SU-DHL-6 (cell line): ENCODE measurements around the gene DDI1.

Experiments
- H2AFZ ChIP-seq: fragments of 200-600 bp; sonication (generic); 2 replicates; pipeline ENCODE4 v1.6.1; 2014; ENCODE audit warnings: low read depth, mild to moderate bottlenecking, moderate library complexity, mixed read lengths, antibody characterized with exemption, low read length; ENCODE audit not compliant: severe bottlenecking
- H3F3A ChIP-seq: fragments of 200-600 bp; shearing (Covaris generic); 2 replicates; pipeline ENCODE4 v1.6.0; 2016; ENCODE audit warnings: antibody characterized with exemption, mild to moderate bottlenecking; ENCODE audit not compliant: insufficient read depth
- H3K27ac ChIP-seq: fragments of 200-600 bp; sonication (generic); 2 replicates; pipeline ENCODE4 v1.5.1; 2016; ENCODE audit warnings: low read depth, mild to moderate bottlenecking, low read length, moderate library complexity, mixed read lengths
- H3K27me3 ChIP-seq: fragments of 200-600 bp; sonication (generic), shearing (Covaris generic); 2 replicates; pipeline ENCODE4 v1.6.0; 2014; ENCODE audit warnings: mild to moderate bottlenecking, low read length
- H3K36me3 ChIP-seq: fragments of 200-600 bp; sonication (generic); 2 replicates; pipeline ENCODE4 v1.6.1; 2014; ENCODE audit warnings: mild to moderate bottlenecking, low read length, mixed read lengths
- H3K4me2 ChIP-seq: fragments of 300-600, 200-600 bp; shearing (Covaris generic), sonication (generic); 2 replicates; pipeline ENCODE4 v1.6.0; 2014; ENCODE audit warnings: low read length, low read depth, mild to moderate bottlenecking; ENCODE audit not compliant: poor library complexity, severe bottlenecking
- H3K4me3 ChIP-seq: fragments of 200-600 bp; sonication (generic); 2 replicates; pipeline ENCODE4 v1.5.1; 2014; ENCODE audit warnings: antibody characterized with exemption, low read length, mild to moderate bottlenecking, mixed read lengths; ENCODE audit not compliant: insufficient read depth, poor library complexity, severe bottlenecking
- H3K79me2 ChIP-seq: fragments of 200-600 bp; sonication (generic); 2 replicates; pipeline ENCODE4 v1.6.1; 2014; ENCODE audit warnings: mild to moderate bottlenecking, low read length, moderate library complexity; ENCODE audit not compliant: insufficient read depth
- H3K9ac ChIP-seq: fragments of 200-600 bp; sonication (generic); 2 replicates; pipeline ENCODE4 v1.7.0; 2014; ENCODE audit warnings: mild to moderate bottlenecking, low read length
- H3K9me2 ChIP-seq: fragments of 200-600 bp; sonication (generic); replicated peaks from 2 replicates; pipeline ENCODE4 v1.6.1; 2014; ENCODE audit warnings: low read length; ENCODE audit not compliant: insufficient read depth
- H3K9me3 ChIP-seq: fragments of 200-600 bp; sonication (generic); 2 replicates; pipeline ENCODE4 v1.6.1; 2014; ENCODE audit warnings: low read length, mixed read lengths; ENCODE audit not compliant: insufficient read depth
- H4K20me1 ChIP-seq: fragments of 200-600 bp; sonication (generic); 2 replicates; pipeline ENCODE4 v1.6.1; 2014; ENCODE audit warnings: low read depth, mild to moderate bottlenecking, antibody characterized with exemption, low read length, moderate library complexity, mixed read lengths
- CTCF ChIP-seq: fragments of 200-600 bp; sonication (generic); IDR thresholded peaks from one replicate; pipeline ENCODE4 v1.5.1; 2017; ENCODE audit warnings: antibody characterized with exemption, mild to moderate bottlenecking, low read length, moderate library complexity; ENCODE audit not compliant: insufficient read depth, poor library complexity, severe bottlenecking
- EZH2phosphoT487 ChIP-seq: fragments of 200-600 bp; sonication (generic), shearing (Covaris generic); conservative IDR thresholded peaks from 2 replicates; pipeline ENCODE4 v1.6.1; 2018; ENCODE audit warnings: mild to moderate bottlenecking, antibody characterized with exemption, low read length, moderate library complexity, mixed read lengths

The DDI1 gene

GRCh38 chr11:103995896-103996295 is 40.5 kb upstream of the DDI1 start:
- peaks cover 9% of the 10 kb centered on the region; the same call in 1 of the 2 replicates for H3K36me3 ChIP-seq
- no peaks in the 10 kb centered on the region for H4K20me1 ChIP-seq
- H2AFZ ChIP-seq, result no peak overlapping the region
- H3K27me3 ChIP-seq, result no peaks in the 10 kb centered on the region
- no peaks in the 10 kb centered on the region for H3K79me2 ChIP-seq
- H3K4me2 ChIP-seq, result no peak overlapping the region
- H3K9me2 ChIP-seq, result no peaks in the 10 kb centered on the region
- no peak overlapping the region for H3K27ac ChIP-seq
- H3K9me3 ChIP-seq, result no peaks in the 10 kb centered on the region
- H3K4me3 ChIP-seq, result no peak overlapping the region
- no peak for TF ChIP-seq EZH2phosphoT487
- TF ChIP-seq CTCF, result no peak
- no peak overlapping the region for H3K9ac ChIP-seq
- no peaks in the 10 kb centered on the region for H3F3A ChIP-seq

- H3K4me3 ChIP-seq, result no peak overlapping the region
- no peak overlapping the region for H2AFZ ChIP-seq
- H3K36me3 ChIP-seq, result peaks cover 9% of the 10 kb centered on the region; the same call in 1 of the 2 replicates
- no peaks in the 10 kb centered on the region for H3F3A ChIP-seq
- no peak overlapping the region for H3K4me2 ChIP-seq
- H3K9me3 ChIP-seq, result no peaks in the 10 kb centered on the region
- H3K79me2 ChIP-seq, result no peaks in the 10 kb centered on the region
- H3K9me2 ChIP-seq, result no peaks in the 10 kb centered on the region
- no peak for TF ChIP-seq CTCF
- no peak for TF ChIP-seq EZH2phosphoT487
- H3K27me3 ChIP-seq, result no peaks in the 10 kb centered on the region
- H4K20me1 ChIP-seq, result no peaks in the 10 kb centered on the region
- no peak overlapping the region for H3K9ac ChIP-seq
- H3K27ac ChIP-seq, result no peak overlapping the region
Observed at GRCh38 chr11:103997082-103997481, 39.4 kb upstream of the DDI1 start.

GRCh38 chr11:103998826-103999508 is 37.5 kb upstream of the DDI1 start:
- Histone ChIP-seq H3K9me2 (no peaks in the 10 kb centered on the region), H3K27ac (no peak overlapping the region), H2AFZ (no peak overlapping the region), H3K9ac (no peak overlapping the region), H3K27me3 (no peaks in the 10 kb centered on the region), H3K36me3 (peaks cover 9% of the 10 kb centered on the region; the same call in 1 of the 2 replicates), H4K20me1 (no peaks in the 10 kb centered on the region), H3F3A (no peaks in the 10 kb centered on the region), H3K4me2 (no peak overlapping the region), H3K9me3 (no peaks in the 10 kb centered on the region), H3K4me3 (no peak overlapping the region), H3K79me2 (no peaks in the 10 kb centered on the region)
- no peak for TF ChIP-seq EZH2phosphoT487

- Histone ChIP-seq H4K20me1 (no peaks in the 10 kb centered on the region), H3K9me2 (no peaks in the 10 kb centered on the region), H3K4me3 (no peak overlapping the region), H3K36me3 (peaks cover 3% of the 10 kb centered on the region; the same call in 1 of the 2 replicates), H3K79me2 (no peaks in the 10 kb centered on the region), H3K27me3 (no peaks in the 10 kb centered on the region), H3K9me3 (no peaks in the 10 kb centered on the region), H3K27ac (no peak overlapping the region), H3K4me2 (no peak overlapping the region), H3K9ac (no peak overlapping the region), H3F3A (no peaks in the 10 kb centered on the region), H2AFZ (no peak overlapping the region)
- no peak for TF ChIP-seq CTCF
Observed at GRCh38 chr11:104000798-104001197, 35.6 kb upstream of the DDI1 start.
